ENCODE results near the gene FOXO3.
A peak's percentile ranks its signal among the peaks of the same experiment; 100 is the strongest.

The FOXO3 gene

DNA sequence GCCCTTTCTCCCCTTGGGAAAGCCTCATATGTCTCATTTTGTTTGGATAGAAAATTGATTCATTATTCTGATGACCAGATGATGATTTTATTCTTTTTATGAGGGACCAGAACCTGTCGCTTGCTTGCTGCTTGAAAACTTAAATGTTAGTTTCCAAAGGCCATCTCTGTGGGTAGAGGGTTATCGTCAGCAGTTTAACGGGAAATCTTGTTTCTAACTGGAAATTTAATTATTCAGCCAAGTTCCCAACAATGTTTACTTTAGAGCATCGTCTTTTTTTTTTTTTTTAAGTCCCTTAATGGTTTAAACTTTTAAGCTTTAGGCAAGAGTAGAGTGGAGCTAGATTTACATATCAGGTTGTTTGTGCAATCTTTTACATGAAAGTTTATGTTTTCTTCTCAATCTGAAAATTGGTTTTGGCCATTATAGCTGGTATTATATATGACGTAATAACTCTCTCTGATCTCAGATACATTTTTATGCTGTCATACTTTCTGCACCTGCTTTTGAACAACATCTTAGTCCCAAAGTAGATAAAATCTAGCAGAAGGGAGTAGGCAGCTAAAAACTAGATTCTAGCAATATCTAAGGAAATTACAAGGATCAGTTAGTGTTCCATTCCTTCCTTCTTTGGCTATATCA lies 93.9 kb downstream of the FOXO3 start:
- TF ChIP-seq GATA2 (IDR thresholded peaks at IDR 0.05; ENCODE audit: low read depth, low read length) (no peak), GATA3 (IDR thresholded peaks at IDR 0.05; ENCODE audit: low read depth, low read length) (no peak)

DNA sequence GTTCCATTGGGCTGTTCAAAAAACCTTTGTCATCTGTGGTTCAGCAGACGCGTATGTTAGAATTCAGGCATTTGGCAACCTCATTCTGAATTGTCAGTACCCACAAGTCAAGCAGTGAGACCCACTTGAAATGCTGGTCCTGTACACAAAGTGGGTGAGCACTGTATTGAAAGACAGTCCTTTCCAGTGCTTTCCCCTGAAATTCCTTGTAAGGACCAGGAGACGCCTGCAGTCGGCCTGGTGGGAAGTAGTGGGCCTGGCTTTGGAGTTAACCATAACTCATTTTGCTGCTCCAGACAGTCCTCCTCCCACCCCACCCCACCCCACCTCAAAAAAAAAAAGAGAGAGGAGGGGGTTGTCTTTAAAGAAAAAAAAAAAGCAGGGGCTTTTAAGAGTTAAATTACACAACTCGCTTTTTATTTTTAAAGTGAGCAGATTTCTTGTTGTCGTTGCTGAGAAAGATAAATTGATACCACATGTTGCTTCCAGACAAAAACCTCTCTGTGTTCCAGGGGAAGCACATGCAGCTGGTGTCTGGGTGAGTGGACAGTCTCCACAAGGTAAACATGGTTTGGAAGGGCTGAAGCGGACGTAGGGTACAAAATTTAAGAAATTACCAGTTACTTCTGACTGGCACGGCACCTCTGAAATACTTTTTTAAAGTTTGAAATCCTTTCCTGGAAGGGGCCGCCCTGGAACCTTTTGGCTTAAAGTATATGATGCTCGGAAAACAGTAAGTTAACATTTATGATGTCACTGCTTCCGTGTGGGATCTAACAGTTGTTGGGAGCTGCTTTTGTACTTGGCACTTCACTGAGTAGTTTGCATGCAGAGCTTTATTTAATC lies 95.3 kb downstream of the FOXO3 start:
- peak; percentile 36; the same call in 1 of the 2 replicates for TF ChIP-seq GATA2 (IDR thresholded peaks at IDR 0.05; ENCODE audit: low read depth, low read length)
- TF ChIP-seq GATA3 (IDR thresholded peaks at IDR 0.05; ENCODE audit: low read depth, low read length), result no peak

DNA sequence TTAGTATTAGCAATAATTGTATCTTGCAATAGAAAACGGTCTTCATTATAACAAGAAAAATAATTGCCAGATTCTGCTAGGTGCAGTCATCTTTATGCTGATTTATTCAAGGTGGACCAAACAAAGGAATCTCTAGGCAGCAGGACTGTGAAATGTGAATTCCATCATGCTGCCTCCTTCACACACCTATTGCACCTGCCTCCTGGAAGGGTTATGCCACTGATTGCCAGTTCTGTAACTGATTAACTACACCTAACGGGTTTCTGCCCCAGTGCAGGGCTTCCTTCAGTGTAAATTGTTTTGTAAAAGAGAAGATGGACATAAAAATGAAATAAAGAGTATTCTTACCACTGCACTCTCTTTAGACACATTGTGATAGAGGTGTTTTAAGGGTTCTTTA lies 96.1 kb downstream of the FOXO3 start:
- TF ChIP-seq GATA3 (IDR thresholded peaks at IDR 0.05; ENCODE audit: low read depth, low read length) (no peak), GATA2 (IDR thresholded peaks at IDR 0.05; ENCODE audit: low read depth, low read length) (no peak)

DNA sequence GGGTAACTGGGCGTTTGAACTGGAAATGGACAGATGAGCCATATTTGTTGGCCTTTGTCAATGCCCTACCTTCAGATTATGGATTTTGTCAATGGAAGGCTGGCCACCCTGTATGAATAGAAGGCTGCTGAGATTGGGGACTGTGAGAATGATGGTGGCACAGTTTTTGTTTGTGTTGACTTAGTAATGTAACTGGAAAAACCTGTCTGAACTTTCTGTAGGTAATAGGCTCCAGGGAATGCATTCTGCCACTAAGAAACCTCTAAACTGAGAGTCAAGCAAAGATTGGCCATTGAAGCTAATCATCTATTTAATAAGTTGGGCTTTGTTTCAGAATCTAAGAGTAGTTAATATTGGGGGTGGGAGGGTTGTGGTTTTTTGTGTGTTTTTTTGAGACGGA lies 97.5 kb downstream of the FOXO3 start:
- TF ChIP-seq GATA3 (IDR thresholded peaks at IDR 0.05; ENCODE audit: low read depth, low read length) (no peak), GATA2 (IDR thresholded peaks at IDR 0.05; ENCODE audit: low read depth, low read length) (no peak)

DNA sequence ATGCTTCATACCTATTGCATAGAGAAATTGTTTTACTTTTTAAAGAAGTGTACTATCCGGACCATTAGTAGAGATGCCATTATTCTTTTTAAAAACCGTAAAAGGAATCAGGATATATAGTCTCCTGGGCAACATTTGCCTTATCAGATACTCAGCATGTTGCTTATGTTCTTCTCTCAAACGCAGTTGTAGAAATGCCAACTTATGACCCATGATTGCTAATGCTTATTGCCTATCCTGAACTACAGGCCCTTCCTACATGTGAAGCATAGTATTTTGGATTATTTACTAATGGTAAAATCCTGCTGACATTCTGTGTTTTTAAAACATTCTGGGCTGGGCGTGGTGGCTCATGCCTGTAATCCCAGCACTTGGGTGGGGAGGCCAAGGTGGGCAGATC lies 99.5 kb downstream of the FOXO3 start:
- no peak for TF ChIP-seq GATA2 (IDR thresholded peaks at IDR 0.05; ENCODE audit: low read depth, low read length)
- no peak for TF ChIP-seq GATA3 (IDR thresholded peaks at IDR 0.05; ENCODE audit: low read depth, low read length)

DNA sequence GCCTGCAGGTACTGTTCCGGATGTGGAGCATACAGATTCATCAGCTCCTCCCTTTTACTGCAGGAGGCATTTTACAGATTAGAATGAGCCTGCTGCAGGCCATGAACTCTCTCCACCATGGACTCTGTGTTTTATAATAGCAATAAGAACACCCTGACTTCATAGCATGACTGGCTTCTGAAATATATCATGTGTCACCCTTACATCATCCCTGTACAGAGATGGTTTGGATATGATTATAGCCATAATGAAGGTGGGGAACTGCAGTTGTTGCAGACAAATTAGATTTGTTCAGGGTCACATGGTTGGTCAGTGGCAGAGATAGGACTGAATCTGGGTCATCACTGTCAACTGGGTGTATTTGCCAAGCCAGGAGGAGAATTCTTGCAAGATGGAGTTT lies 100.7 kb downstream of the FOXO3 start:
- TF ChIP-seq GATA2 (IDR thresholded peaks at IDR 0.05; ENCODE audit: low read depth, low read length) (peak; percentile 91), GATA3 (IDR thresholded peaks at IDR 0.05; ENCODE audit: low read depth, low read length) (peak; percentile 86)

DNA sequence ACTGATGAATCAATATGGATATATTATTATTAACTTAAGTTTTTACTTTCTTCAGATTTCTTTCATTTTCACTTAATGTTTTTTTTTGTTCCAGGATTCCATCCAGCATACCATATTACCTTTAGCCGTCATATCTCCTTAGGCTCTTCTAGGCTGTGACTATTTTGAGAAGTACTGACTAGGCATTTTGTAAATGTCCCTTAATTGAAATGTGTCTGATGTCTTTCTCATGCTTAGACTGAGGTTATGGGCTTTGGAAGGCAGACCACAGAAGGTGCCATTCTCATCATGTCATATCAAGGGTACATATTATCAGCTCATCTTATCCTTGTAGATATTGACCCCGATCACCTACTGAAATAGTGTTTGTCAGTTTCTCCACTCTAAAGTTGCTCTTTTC lies 101.3 kb downstream of the FOXO3 start:
- no peak for TF ChIP-seq GATA2 (IDR thresholded peaks at IDR 0.05; ENCODE audit: low read depth, low read length)
- no peak for TF ChIP-seq GATA3 (IDR thresholded peaks at IDR 0.05; ENCODE audit: low read depth, low read length)

DNA sequence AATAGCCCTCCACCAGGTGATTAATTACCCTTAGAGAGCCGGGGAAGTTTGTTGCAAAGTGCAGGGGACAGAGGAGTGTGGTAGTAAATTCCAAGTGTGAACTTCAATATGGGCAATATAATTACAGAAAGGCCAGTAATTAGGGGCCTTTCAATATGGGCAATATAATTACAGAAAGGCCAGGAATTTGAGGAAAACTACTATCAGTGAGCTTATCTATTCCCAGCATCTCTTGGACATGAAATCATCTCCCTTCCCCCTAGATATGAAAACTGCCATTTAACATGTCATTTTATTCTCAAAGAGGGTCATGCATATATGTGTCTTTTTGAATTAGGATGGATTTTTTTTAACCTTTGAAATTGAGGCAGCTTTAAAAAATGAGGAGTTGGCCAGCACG lies 102.0 kb downstream of the FOXO3 start:
- TF ChIP-seq GATA3 (IDR thresholded peaks at IDR 0.05; ENCODE audit: low read depth, low read length) (peak; percentile 73), GATA2 (IDR thresholded peaks at IDR 0.05; ENCODE audit: low read depth, low read length) (peak; percentile 75)

DNA sequence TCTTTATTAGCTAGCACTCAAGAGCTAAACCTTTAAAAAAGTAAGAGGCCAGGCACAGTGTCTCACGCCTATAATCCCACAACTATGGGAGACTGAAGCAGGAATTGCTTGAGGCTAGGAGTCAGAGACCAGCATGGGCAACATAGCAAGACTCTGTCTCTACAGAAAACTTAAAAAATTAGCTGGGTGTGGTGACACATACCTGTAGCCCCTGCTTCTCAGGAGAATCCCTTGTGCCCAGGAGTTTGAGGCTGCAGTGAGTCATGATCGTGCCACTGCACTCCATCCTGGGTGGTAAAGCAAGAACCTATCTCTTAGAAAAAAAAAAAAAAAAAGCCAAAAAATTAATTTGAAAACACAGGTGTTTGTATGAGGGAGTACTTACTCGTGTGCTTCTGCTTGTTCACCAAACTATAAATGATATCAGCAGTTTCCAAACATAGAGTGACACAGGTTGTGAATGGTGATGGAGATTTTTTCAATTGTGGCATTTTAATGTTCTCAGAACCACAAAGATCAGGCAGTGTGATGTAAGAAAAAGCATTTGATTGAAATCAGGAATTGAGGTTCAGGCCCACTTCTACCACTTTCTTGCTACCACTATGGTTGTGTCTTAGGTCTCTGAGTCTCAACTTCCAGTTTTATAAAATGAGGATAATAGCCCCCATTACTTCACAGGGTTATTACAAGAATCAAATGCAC lies 104.9 kb downstream of the FOXO3 start:
- TF ChIP-seq GATA3 (IDR thresholded peaks at IDR 0.05; ENCODE audit: low read depth, low read length) (no peak), GATA2 (IDR thresholded peaks at IDR 0.05; ENCODE audit: low read depth, low read length) (no peak)

DNA sequence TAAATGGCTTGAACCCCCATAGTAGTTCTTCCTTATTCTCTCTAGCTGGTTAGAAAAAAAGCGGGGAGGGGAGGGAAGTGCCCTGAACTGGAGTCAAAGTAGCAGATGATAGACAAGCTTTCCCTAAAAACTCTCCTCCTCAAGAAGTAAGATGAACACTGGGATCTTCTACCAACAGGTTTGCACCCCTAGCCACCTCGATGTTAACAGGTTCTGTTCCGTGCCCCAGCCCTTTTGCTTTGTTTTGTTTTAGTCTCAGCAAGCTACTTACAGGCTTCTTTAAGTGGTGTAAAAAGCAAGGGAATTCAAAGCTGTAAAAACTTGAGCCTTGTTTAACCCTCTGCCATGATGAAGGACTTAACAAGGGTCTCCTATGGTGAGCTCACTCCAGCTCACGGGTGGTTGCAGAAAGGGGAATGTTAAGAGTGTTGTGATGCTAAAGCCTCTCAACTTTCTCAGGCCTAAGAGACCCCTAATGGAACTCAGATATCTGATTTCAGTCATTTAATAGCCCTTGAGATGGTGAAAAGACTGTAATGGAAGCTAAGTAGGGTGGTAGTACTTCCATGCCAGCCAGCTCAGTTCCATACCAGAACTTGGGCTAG lies 106.0 kb downstream of the FOXO3 start:
- TF ChIP-seq GATA3 (IDR thresholded peaks at IDR 0.05; ENCODE audit: low read depth, low read length) (no peak), GATA2 (IDR thresholded peaks at IDR 0.05; ENCODE audit: low read depth, low read length) (no peak)

DNA sequence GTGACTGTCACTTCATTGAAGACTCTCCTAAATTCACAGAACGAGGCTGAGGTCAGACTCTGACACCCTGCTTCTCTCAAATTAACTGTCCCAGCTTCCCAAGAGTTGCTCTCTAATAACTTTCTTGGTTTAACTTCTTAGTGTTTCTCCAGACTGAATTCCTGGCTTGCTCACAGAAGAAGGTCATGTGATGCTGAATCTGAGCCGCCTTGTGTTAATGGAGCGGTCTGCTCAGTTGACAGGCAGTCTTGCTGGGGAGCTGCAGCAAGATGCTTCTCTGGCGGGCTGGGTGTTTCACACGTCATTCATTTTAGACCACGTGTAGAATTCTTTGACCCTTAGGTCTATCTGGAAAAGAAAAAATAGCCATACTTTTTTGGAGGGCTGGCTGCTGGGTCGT lies 107.3 kb downstream of the FOXO3 start:
- TF ChIP-seq GATA2 (IDR thresholded peaks at IDR 0.05; ENCODE audit: low read depth, low read length) (no peak), GATA3 (IDR thresholded peaks at IDR 0.05; ENCODE audit: low read depth, low read length) (no peak)

DNA sequence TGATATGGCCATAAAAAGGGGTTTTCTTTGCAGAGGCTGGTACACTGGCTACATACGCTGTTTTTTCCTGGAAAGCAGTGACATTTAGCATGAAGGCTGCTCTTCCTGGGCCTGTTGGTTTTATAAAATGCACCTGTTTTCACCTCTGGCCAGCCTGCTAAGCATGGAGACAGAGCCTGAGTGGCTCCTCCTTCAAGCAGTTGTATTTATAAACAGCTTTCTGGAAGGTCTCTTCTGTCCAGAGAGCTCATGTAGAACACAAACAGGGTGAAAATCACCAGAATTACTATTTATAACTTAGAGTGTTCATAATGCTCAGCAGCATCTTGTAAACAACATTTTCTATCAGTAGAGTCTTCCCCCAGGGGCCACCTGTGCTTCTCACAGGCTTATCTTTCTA lies 109.0 kb downstream of the FOXO3 start:
- no peak for TF ChIP-seq GATA2 (IDR thresholded peaks at IDR 0.05; ENCODE audit: low read depth, low read length)
- TF ChIP-seq GATA3 (IDR thresholded peaks at IDR 0.05; ENCODE audit: low read depth, low read length), result no peak

DNA sequence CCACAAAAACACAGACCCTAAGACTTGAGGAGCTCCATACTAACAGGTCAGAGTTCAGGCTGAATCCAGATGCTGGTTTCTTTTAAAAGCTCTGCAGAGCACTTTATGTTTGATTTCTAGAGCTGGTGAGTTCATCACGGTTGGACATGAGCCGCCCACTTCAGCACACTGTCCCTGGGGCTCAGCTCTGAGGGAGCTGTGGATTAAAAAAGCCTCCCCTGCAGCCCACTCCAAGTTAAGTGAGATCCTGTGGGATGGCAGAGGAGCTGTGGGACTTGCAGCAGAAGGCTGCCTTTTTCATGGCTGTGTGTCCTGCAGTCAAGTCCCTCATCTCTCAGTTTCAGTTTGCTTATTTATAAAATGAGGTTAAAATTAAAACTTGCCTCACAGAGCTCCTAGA lies 110.5 kb downstream of the FOXO3 start:
- TF ChIP-seq GATA2 (IDR thresholded peaks at IDR 0.05; ENCODE audit: low read depth, low read length) (no peak), GATA3 (IDR thresholded peaks at IDR 0.05; ENCODE audit: low read depth, low read length) (no peak)

DNA sequence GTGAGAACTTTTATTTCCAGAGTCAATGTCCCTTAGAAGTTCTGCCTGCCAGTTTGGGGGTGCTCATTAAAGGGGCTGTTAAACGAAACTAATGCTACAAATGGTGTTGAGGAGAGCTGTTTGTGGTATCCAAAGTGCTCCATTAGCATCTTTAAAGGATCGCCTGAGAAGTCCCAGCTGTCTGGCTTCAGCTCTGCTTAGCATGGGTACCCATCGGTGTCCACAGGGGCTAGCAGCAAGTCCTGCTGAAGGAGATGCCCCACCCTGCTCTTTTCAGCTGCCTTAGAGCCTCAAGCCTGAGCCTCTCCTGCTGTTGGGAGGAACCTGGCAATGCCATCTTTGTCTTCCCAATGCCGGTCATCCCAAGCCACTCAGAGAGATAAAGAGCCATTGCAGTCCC lies 111.1 kb downstream of the FOXO3 start:
- TF ChIP-seq GATA3 (IDR thresholded peaks at IDR 0.05; ENCODE audit: low read depth, low read length) (no peak), GATA2 (IDR thresholded peaks at IDR 0.05; ENCODE audit: low read depth, low read length) (no peak)

All from SH-SY5Y (cell line).